SK-N-SH (cell line): Measurements from ENCODE around the gene MAPK6. TPM values are rescaled to one million over a fixed set of nuclear protein-coding genes. Genes with fewer than 3 reads are reported as not detected.

ENCODE experiments used
- CTCF ChIA-PET: fragments of 300-600, 350-600 bp; formaldehyde crosslinking; extraction: SDS; loops from one replicate; lab custom pipeline; 2021; lab: Yijun Ruan, JAX
- POLR2A ChIA-PET: fragments of 350-600 bp; sonication (Branson Sonifier 250); formaldehyde crosslinking; extraction: SDS; loops from one replicate; lab custom pipeline; 2020; ENCODE audit warnings: antibody characterized with exemption, inconsistent platforms; lab: Yijun Ruan, JAX
- DNase-seq: peaks from one replicate; pipeline ENCODE4 v3.0.0; 2012
- H2AFZ ChIP-seq: fragments of 200-600 bp; sonication (generic); 2 replicates; pipeline ENCODE4 v1.8.1; 2016; ENCODE audit warnings: antibody characterized with exemption, mild to moderate bottlenecking, low read depth
- H3F3A ChIP-seq: fragments of 200-600 bp; sonication (generic); replicated peaks from 2 replicates; pipeline ENCODE3; 2016; ENCODE audit warnings: antibody characterized with exemption, mild to moderate bottlenecking; ENCODE audit not compliant: insufficient read depth
- H3K27ac ChIP-seq, 2 experiments: fragments of 200-500 bp in 1 of 2; fragments of 200-600 bp in 1 of 2; sonication (Bioruptor generic) in 1 of 2; sonication (generic), shearing (Covaris generic) in 1 of 2; 2 replicates each; pipeline versions ENCODE4 v1.5.1 to v1.6.1; 2014 to 2016; ENCODE audit warnings: low read depth in 2 of 2, inconsistent platforms in 1 of 2, low read length in 1 of 2, mild to moderate bottlenecking in 1 of 2, mixed read lengths in 1 of 2
- H3K27me3 ChIP-seq: fragments of 200-600 bp; sonication (generic), shearing (Covaris generic); 2 replicates; pipeline ENCODE4 v1.6.1; 2016; ENCODE audit warnings: mixed run types; ENCODE audit not compliant: insufficient read depth
- H3K36me3 ChIP-seq, 2 experiments: fragments of 200-500 bp in 1 of 2; fragments of 200-600 bp in 1 of 2; sonication (Bioruptor generic) in 1 of 2; sonication (generic) in 1 of 2; replicated peaks in 1 of 2; 2 replicates each; pipeline versions ENCODE3 to v1.5.1; 2014 to 2016; ENCODE audit warnings: low read length in 1 of 2, mild to moderate bottlenecking in 1 of 2; ENCODE audit not compliant: insufficient read depth in 2 of 2, control insufficient read depth in 1 of 2
- H3K4me1 ChIP-seq, 2 experiments: fragments of 200-500 bp in 1 of 2; fragments of 200-600 bp in 1 of 2; sonication (Bioruptor generic) in 1 of 2; sonication (generic), shearing (Covaris generic) in 1 of 2; 2 replicates each; pipeline versions ENCODE4 v1.5.1 to v1.6.1; 2014 to 2016; ENCODE audit warnings: low read depth in 1 of 2, low read length in 1 of 2, mixed run types in 1 of 2; ENCODE audit not compliant: insufficient read depth in 2 of 2, control insufficient read depth in 1 of 2
- H3K4me2 ChIP-seq: fragments of 200-600 bp; sonication (generic), shearing (Covaris generic); 2 replicates; pipeline ENCODE4 v1.6.1; 2017; ENCODE audit warnings: mixed run types
- H3K4me3 ChIP-seq, 2 experiments: fragments of 200-500 bp in 1 of 2; fragments of 200-600 bp in 1 of 2; sonication (Bioruptor generic) in 1 of 2; sonication (generic), shearing (Covaris generic) in 1 of 2; 2 replicates each; pipeline versions ENCODE4 v1.5.1 to v1.8.1; 2014 to 2016; ENCODE audit warnings: low read depth in 2 of 2, inconsistent platforms in 1 of 2, low read length in 1 of 2, mild to moderate bottlenecking in 1 of 2, mixed read lengths in 1 of 2, moderate library complexity in 1 of 2
- H3K79me2 ChIP-seq: fragments of 200-600 bp; sonication (generic); 2 replicates; pipeline ENCODE4 v1.8.1; 2017; ENCODE audit warnings: mild to moderate bottlenecking; ENCODE audit not compliant: insufficient read depth
- H3K9ac ChIP-seq: fragments of 200-600 bp; sonication (generic); 2 replicates; pipeline ENCODE4 v1.6.1; 2017; ENCODE audit warnings: mixed run types
- H3K9me2 ChIP-seq: fragments of 200-600 bp; sonication (generic); 2 replicates; pipeline ENCODE4 v1.6.1; 2017; ENCODE audit warnings: mixed run types
- H3K9me3 ChIP-seq: fragments of 200-600 bp; sonication (generic); 2 replicates; pipeline ENCODE4 v1.6.1; 2017; ENCODE audit warnings: mixed run types, mild to moderate bottlenecking, moderate library complexity
- H4K20me1 ChIP-seq: fragments of 200-600 bp; sonication (generic); 2 replicates; pipeline ENCODE4 v1.6.1; 2017; ENCODE audit warnings: mild to moderate bottlenecking, mixed run types; ENCODE audit not compliant: insufficient read depth
- CHD2 ChIP-seq: fragments of 150-350 bp; IDR thresholded peaks from 2 replicates; pipeline ENCODE4 v1.6.1; 2018; ENCODE audit warnings: low read length; ENCODE audit not compliant: partially characterized antibody
- ELF1 ChIP-seq: IDR thresholded peaks from 2 replicates; pipeline ENCODE4 v1.4.0; 2012
- EP300 ChIP-seq, 2 experiments: IDR thresholded peaks; 2 replicates each; pipeline versions ENCODE4 v1.4.0 to v1.6.1; 2012; ENCODE audit warnings: borderline replicate concordance in 1 of 2, low read depth in 1 of 2, low read length in 1 of 2
- FOXJ3 ChIP-seq: sonication (generic); formaldehyde crosslinking; IDR thresholded peaks from 2 replicates; pipeline ENCODE4 v1.5.1; 2020; ENCODE audit warnings: mild to moderate bottlenecking, missing genetic modification reagents
- FOXM1 ChIP-seq: IDR thresholded peaks from 2 replicates; pipeline ENCODE4 v1.4.0; 2012; ENCODE audit warnings: low read depth, mild to moderate bottlenecking
- GATA2 ChIP-seq: sonication (generic); formaldehyde crosslinking; IDR thresholded peaks from 2 replicates; pipeline ENCODE4 v1.5.0; 2020; ENCODE audit warnings: mild to moderate bottlenecking, missing genetic modification reagents
- JUND ChIP-seq: IDR thresholded peaks from 2 replicates; pipeline ENCODE4 v1.4.0; 2012
- MXI1 ChIP-seq: IDR thresholded peaks from 2 replicates; pipeline ENCODE4 v1.6.1; 2012; ENCODE audit warnings: mild to moderate bottlenecking, low read depth, low read length, improper control_type of control experiment
- NFIC ChIP-seq: IDR thresholded peaks from 2 replicates; pipeline ENCODE4 v1.4.0; 2012; ENCODE audit warnings: borderline replicate concordance
- NRF1 ChIP-seq: IDR thresholded peaks from 2 replicates; pipeline ENCODE4 v1.6.1; 2012; ENCODE audit warnings: low read depth, mild to moderate bottlenecking, low read length
- RCOR1 ChIP-seq: fragments of 150-350 bp; IDR thresholded peaks from 2 replicates; pipeline ENCODE4 v1.6.1; 2017; ENCODE audit warnings: antibody characterized with exemption, low read length
- REST ChIP-seq: IDR thresholded peaks from 2 replicates; pipeline ENCODE4 v1.6.1; 2012; ENCODE audit warnings: mild to moderate bottlenecking, low read depth, low read length, moderate library complexity
- RFX5 ChIP-seq: IDR thresholded peaks from 2 replicates; pipeline ENCODE4 v1.6.1; 2012; ENCODE audit warnings: mild to moderate bottlenecking, improper control_type of control experiment, low read length
- TAF1 ChIP-seq: IDR thresholded peaks from 2 replicates; pipeline ENCODE4 v1.6.1; 2012; ENCODE audit warnings: low read depth, mild to moderate bottlenecking, low read length, moderate library complexity, borderline replicate concordance
- TCF12 ChIP-seq: IDR thresholded peaks from 2 replicates; pipeline ENCODE4 v1.4.0; 2012
- USF2 ChIP-seq: fragments of 150-350 bp; IDR thresholded peaks from 2 replicates; pipeline ENCODE4 v1.6.1; 2017; ENCODE audit warnings: antibody characterized with exemption, low read length, low read depth, borderline replicate concordance
- YY1 ChIP-seq: IDR thresholded peaks from 2 replicates; pipeline ENCODE4 v1.4.0; 2012; ENCODE audit warnings: low read depth, mild to moderate bottlenecking
- WGBS: methylation state at CpG from one replicate; pipeline ENCODE4 v1.1.6; 2017; ENCODE audit warnings: low lambda C conversion rate; 5-methylcytosine and 5-hydroxymethylcytosine counted together
- polyA plus RNA-seq, 3 experiments: library from polyadenylated mRNA; depleted of rRNA; stranded (reverse); fragments of >200 nt; gene quantifications; 2 replicates each; pipeline ENCODE4 v1.2.3, GENCODE V29; 2012
- TF ChIP-seq, protein P1 (sequence below): IDR thresholded peaks from 2 replicates; pipeline ENCODE4 v1.4.0; 2012; ENCODE audit warnings: low read depth, borderline replicate concordance

MAPK6 gene
- polyA plus RNA-seq, 1 of the 3 experiments (the other 2 are of a cell fraction) = 16.9 TPM

- H3K4me2 ChIP-seq = peak overlapping the region; percentile 74
These were observed 48.7 kb upstream of the MAPK6 start for GRCh38 chr15:51970132-51970817.

GRCh38 chr15:51971032-51971374, 48.0 kb upstream of the MAPK6 start:
- peak overlapping the region; percentile 74 for H3K4me2 ChIP-seq
- H3K9me2 ChIP-seq = no peaks in the 10 kb centered on the region
- WGBS = 2% methylated on average over 7 of the region's 7 CpGs
- H3K79me2 ChIP-seq = peaks cover 68% of the 10 kb centered on the region
- H4K20me1 ChIP-seq = peaks cover 11% of the 10 kb centered on the region; the same call in 1 of the 2 replicates
- peak overlapping the region; percentile 95 for H2AFZ ChIP-seq
- ChIA-PET POLR2A (interaction anchor here (0.6 to 2.3 kb wide), 14 partner anchors 10 to 348 kb away, joined by 3 to 18 read pairs (median 4); partner anchors contain the start of gene DMXL2), CTCF (interaction anchor here (0.9 to 2.7 kb wide), 4 partner anchors 10 to 256 kb away, joined by 3 to 9 read pairs (median 4); no protein-coding TSS in a partner anchor)
- H3K27ac ChIP-seq = peak overlapping the region; percentile 94 to 95
- H3K9me3 ChIP-seq = peaks cover 9% of the 10 kb centered on the region; the same call in 1 of the 2 replicates
- H3K27me3 ChIP-seq = no peaks in the 10 kb centered on the region
- H3K36me3 ChIP-seq = peaks cover 0 to 19% of the 10 kb centered on the region in 2 experiments
- peaks cover 0 to 5% of the 10 kb centered on the region in 2 experiments; a peak in 2 of 4 replicates for H3K4me1 ChIP-seq
- DNase-seq = peak; percentile 61
- peaks cover 25% of the 10 kb centered on the region for H3F3A ChIP-seq
- H3K4me3 ChIP-seq = peak overlapping the region; percentile 74 to 95
- peak overlapping the region; percentile 92 for H3K9ac ChIP-seq
- TF ChIP-seq TAF1 (no peak), USF2 (no peak), YY1 (no peak), TCF12 (no peak), CHD2 (no peak), JUND (no peak), NFIC (no peak), ELF1 (no peak), REST (no peak), FOXM1 (no peak), NRF1 (no peak), RFX5 (no peak), MXI1 (no peak), GATA2 (no peak), FOXJ3 (no peak)
- TF ChIP-seq, protein P1, sequence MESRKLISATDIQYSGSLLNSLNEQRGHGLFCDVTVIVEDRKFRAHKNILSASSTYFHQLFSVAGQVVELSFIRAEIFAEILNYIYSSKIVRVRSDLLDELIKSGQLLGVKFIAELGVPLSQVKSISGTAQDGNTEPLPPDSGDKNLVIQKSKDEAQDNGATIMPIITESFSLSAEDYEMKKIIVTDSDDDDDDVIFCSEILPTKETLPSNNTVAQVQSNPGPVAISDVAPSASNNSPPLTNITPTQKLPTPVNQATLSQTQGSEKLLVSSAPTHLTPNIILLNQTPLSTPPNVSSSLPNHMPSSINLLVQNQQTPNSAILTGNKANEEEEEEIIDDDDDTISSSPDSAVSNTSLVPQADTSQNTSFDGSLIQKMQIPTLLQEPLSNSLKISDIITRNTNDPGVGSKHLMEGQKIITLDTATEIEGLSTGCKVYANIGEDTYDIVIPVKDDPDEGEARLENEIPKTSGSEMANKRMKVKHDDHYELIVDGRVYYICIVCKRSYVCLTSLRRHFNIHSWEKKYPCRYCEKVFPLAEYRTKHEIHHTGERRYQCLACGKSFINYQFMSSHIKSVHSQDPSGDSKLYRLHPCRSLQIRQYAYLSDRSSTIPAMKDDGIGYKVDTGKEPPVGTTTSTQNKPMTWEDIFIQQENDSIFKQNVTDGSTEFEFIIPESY = no peak

More at GRCh38 chr15:51970132-51970817, 48.7 kb upstream of the MAPK6 start:
- H3K9ac ChIP-seq = peak overlapping the region; percentile 92; the same call in 1 of the 2 replicates
- no peak for DNase-seq
- no peak for TF ChIP-seq FOXJ3
- peak; percentile 45; the same call in 1 of the 2 replicates for TF ChIP-seq RCOR1
- 0 out of 2 replicates have a peak, but pooled peaks have one; percentile 13 for TF ChIP-seq TCF12
- peak in 1 of 2 experiments; percentile 35; a peak in 1 of 4 replicates for TF ChIP-seq EP300 (IDR thresholded peaks at IDR 0.05; ENCODE audit: borderline replicate concordance in 1 of 2, low read depth in 1 of 2, low read length in 1 of 2)
- no peak for TF ChIP-seq TAF1
- TF ChIP-seq YY1 = no peak
- H2AFZ ChIP-seq = no peak overlapping the region
- H3K36me3 ChIP-seq = peaks cover 0 to 19% of the 10 kb centered on the region in 2 experiments
- H3K79me2 ChIP-seq = peaks cover 75% of the 10 kb centered on the region
- peaks cover 11% of the 10 kb centered on the region; the same call in 1 of the 2 replicates for H4K20me1 ChIP-seq
- H3K4me3 ChIP-seq = peak overlapping the region; percentile 74 to 95
- no peaks in the 10 kb centered on the region for H3K27me3 ChIP-seq
- no peaks in the 10 kb centered on the region for H3K9me2 ChIP-seq
- H3K27ac ChIP-seq = peak overlapping the region; percentile 94 to 95
- CTCF ChIA-PET = interaction anchor here (0.6 to 2.7 kb wide), 4 partner anchors 11 to 257 kb away, joined by 3 to 9 read pairs (median 3); no protein-coding TSS in a partner anchor
- peaks cover 25% of the 10 kb centered on the region for H3F3A ChIP-seq
- H3K4me1 ChIP-seq = peaks cover 0 to 5% of the 10 kb centered on the region in 2 experiments; a peak in 2 of 4 replicates
- H3K9me3 ChIP-seq = peaks cover 9% of the 10 kb centered on the region; the same call in 1 of the 2 replicates
- POLR2A ChIA-PET = interaction anchor here (0.9 to 2.3 kb wide), 4 partner anchors 11 to 113 kb away, joined by 3 to 18 read pairs (median 4); no protein-coding TSS in a partner anchor
- 24% methylated on average over 4 of the region's 4 CpGs for WGBS
